Activated CD8-positive, alpha-beta T cell treated with anti-CD3 and anti-CD28 coated beads for 36 hours (primary cell): Measurements from ENCODE around the gene SELP. TPM values are rescaled to one million over a fixed set of nuclear protein-coding genes. Genes with fewer than 3 reads are reported as not detected.

Source experiments
- ATAC-seq: fragments of 200-7000 bp; cut with Tn5 transposase; one replicate; pipeline ENCODE4 v1.10.0; 2021; ENCODE audit warnings: mild to moderate bottlenecking, moderate library complexity
- CTCF ChIA-PET: fragments of 350-600 bp; sonication (Branson Sonifier 250); formaldehyde crosslinking; loops from one replicate; lab custom pipeline; 2021; ENCODE audit warnings: antibody characterized with exemption; lab: Charles Lee
- POLR2A ChIA-PET: fragments of 350-600 bp; sonication (Branson Sonifier 250); formaldehyde crosslinking; loops from one replicate; lab custom pipeline; 2021; ENCODE audit warnings: antibody characterized with exemption; lab: Charles Lee
- DNase-seq: peaks from one replicate; pipeline ENCODE4 v3.0.0-alpha.2; 2020
- H3K27ac Mint-ChIP-seq: one replicate; pipeline ENCODE4 v1.8.0; 2021; ENCODE audit warnings: mild to moderate bottlenecking, mixed read lengths
- H3K27me3 Mint-ChIP-seq: one replicate; pipeline ENCODE4 v1.8.0; 2021; ENCODE audit warnings: mixed read lengths
- H3K36me3 Mint-ChIP-seq: one replicate; pipeline ENCODE4 v1.8.0; 2021; ENCODE audit warnings: low read depth, mixed read lengths
- H3K4me1 Mint-ChIP-seq: one replicate; pipeline ENCODE4 v1.8.0; 2021; ENCODE audit warnings: low read depth, mixed read lengths
- H3K4me3 Mint-ChIP-seq: one replicate; pipeline ENCODE4 v1.8.0; 2021; ENCODE audit warnings: mild to moderate bottlenecking, moderate library complexity, mixed read lengths
- H3K9me3 Mint-ChIP-seq: one replicate; pipeline ENCODE4 v1.8.0; 2021; ENCODE audit warnings: mixed read lengths
- intact Hi-C: fragments of 100-400 bp; cut with micrococcal nuclease; formaldehyde crosslinking; loops from one replicate; pipeline ENCODE4 v1.10.0; 2022
- total RNA-seq, 2 experiments: library from RNA; stranded (reverse); gene quantifications; one replicate each; pipeline ENCODE4 v1.2.3, GENCODE V29; 2021
- TF ChIP-seq, protein P1 (sequence below): fragments of 200-600 bp; IDR thresholded peaks from one replicate; pipeline ENCODE4 v1.8.0; 2022; ENCODE audit warnings: antibody characterized with exemption, mild to moderate bottlenecking

SELP gene
- total RNA-seq, 2 experiments from 2014 or later: 0.50 to 0.81 TPM

DNA sequence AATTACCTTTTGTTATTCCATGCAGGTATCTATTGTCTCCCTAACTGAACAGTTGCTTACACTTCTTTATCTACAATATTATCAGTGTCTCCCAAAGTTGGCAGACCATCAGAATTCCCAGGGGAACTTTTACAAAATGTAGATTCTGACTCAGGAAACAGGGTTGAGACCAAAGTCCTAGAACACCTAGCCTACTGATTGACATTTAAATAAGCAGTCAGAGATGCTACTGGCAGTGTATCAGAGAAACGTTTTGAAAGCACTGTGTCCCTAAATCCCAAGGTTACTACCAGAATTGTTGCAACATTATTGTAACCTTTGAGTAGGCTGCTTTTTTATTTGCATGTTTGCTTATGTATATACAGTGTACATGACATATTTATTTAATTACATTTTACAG is 41.8 kb downstream of the SELP start:
- intact Hi-C loops: loop anchor here (5.0 kb wide), 3 partner anchors 101 to 124 kb away; partner anchors contain the start of genes SELL and SLC19A2
- Mint-ChIP-seq H3K27me3 (no peaks in the 10 kb centered on the region), H3K27ac (peak overlapping the region; percentile 69), H3K4me3 (no peak overlapping the region), H3K4me1 (peaks cover 79% of the 10 kb centered on the region), H3K9me3 (no peaks in the 10 kb centered on the region), H3K36me3 (peaks cover 3% of the 10 kb centered on the region)
- ChIA-PET CTCF (interaction anchor here (2.1 kb wide), 1 partner anchor 124 kb away, joined by 13 read pairs; no protein-coding TSS in a partner anchor), POLR2A (no interaction called here)
- TF ChIP-seq, protein P1, sequence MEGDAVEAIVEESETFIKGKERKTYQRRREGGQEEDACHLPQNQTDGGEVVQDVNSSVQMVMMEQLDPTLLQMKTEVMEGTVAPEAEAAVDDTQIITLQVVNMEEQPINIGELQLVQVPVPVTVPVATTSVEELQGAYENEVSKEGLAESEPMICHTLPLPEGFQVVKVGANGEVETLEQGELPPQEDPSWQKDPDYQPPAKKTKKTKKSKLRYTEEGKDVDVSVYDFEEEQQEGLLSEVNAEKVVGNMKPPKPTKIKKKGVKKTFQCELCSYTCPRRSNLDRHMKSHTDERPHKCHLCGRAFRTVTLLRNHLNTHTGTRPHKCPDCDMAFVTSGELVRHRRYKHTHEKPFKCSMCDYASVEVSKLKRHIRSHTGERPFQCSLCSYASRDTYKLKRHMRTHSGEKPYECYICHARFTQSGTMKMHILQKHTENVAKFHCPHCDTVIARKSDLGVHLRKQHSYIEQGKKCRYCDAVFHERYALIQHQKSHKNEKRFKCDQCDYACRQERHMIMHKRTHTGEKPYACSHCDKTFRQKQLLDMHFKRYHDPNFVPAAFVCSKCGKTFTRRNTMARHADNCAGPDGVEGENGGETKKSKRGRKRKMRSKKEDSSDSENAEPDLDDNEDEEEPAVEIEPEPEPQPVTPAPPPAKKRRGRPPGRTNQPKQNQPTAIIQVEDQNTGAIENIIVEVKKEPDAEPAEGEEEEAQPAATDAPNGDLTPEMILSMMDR: no peak
- DNase-seq (no peak), ATAC-seq (no peak)

DNA sequence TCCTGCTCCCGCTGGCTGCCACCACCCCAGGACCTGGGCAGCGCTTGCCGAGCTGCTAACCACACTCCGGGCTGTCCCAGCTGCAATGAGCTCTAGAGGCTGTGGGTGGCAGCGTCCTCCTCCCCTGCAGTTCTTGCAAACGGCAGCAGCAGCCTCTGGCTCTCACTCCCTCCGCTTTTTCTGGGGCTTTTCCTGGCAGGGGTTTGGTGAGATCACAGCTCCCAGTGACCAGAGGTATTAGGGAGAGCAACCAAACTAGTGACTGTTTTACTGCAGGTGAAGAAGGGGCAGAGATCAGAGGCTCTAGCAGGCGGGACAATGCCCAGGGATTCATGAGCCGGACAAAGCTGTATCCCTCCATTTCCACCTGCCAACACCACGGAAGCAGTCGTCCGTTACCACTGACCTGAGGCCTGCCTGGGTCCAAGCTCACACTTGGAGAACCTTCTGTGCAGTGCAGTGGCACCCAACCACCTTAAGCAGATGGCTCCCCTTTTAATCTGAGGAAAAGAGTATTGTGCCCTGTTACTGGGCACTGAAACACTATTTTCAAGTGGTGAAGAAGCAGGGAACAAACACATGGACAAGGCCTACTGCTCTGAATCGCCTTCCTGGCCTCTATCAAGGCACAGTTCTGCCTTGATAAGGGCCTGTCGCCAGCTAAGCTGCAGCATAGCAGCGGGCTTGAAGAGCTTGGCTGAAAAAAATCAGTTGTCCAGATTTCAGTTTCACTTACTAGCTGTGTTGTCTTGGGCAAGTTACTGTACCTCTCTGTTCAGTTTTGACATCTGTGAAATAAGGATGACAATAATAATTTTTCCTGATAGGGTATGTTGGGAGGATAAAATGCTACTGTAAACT is 43.3 kb downstream of the SELP start, which contains the start of gene F5:
F5 (minus strand) TSS at position 87 of the 861 bp plus-strand sequence. CDS start 95 bp downstream, outside the sequence.
- Mint-ChIP-seq H3K27me3 (no peaks in the 10 kb centered on the region), H3K27ac (peak within 1 kb of the TSS; percentile 91), H3K4me1 (peaks cover 71% of the 10 kb centered on the region), H3K36me3 (peaks cover 9% of the 10 kb centered on the region), H3K4me3 (peak within 1 kb of the TSS; percentile 91), H3K9me3 (no peaks in the 10 kb centered on the region)
- ChIA-PET CTCF (interaction anchor here (0.6 to 3.8 kb wide), 39 partner anchors 10 to 1407 kb away, joined by 3 to 43 read pairs (median 5); partner anchors contain the start of gene METTL18), POLR2A (interaction anchor here (0.5 to 1.5 kb wide), 6 partner anchors 10 to 304 kb away, joined by 3 to 8 read pairs (median 3); no protein-coding TSS in a partner anchor)
- peak; percentile 90 for ATAC-seq
- intact Hi-C loops: loop anchor here (5.0 kb wide), 3 partner anchors 99 to 126 kb away; partner anchors contain the start of genes SELL and SLC19A2
- DNase-seq: peak; percentile 90
- TF ChIP-seq, protein P1: peak; percentile 66

DNA sequence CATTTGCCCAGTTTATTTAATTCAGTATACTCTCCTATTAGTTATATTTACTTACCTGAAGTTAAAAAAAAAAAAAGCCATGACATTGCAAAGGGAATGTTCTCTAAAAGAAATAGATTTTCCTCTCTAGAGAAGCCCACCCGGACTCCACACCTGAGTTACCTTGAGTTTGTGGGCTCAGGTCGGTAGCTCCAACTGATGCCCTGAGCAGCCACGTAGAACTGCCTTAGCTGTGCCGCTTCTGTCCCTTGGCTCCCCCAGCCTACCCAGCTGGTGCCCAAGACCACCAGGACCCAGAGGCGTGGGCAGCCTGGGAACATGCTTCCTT is 43.9 kb downstream of the SELP start:
- TF ChIP-seq, protein P1: no peak
- H3K27me3 Mint-ChIP-seq: no peaks in the 10 kb centered on the region
- CTCF ChIA-PET: interaction anchor here (0.7 to 3.8 kb wide), 36 partner anchors 10 to 267 kb away, joined by 3 to 43 read pairs (median 5); partner anchors contain the start of gene METTL18
- DNase-seq (no peak), ATAC-seq (peak; percentile 37)
- peaks cover 9% of the 10 kb centered on the region for H3K36me3 Mint-ChIP-seq
- POLR2A ChIA-PET: interaction anchor here (0.5 to 1.5 kb wide), 6 partner anchors 11 to 305 kb away, joined by 3 to 8 read pairs (median 3); no protein-coding TSS in a partner anchor
- H3K9me3 Mint-ChIP-seq: no peaks in the 10 kb centered on the region
- intact Hi-C loops: loop anchor here (5.0 kb wide), 3 partner anchors 99 to 126 kb away; partner anchors contain the start of genes SELL and SLC19A2
- peak overlapping the region; percentile 91 for H3K4me3 Mint-ChIP-seq
- H3K27ac Mint-ChIP-seq: peak overlapping the region; percentile 91
- peaks cover 67% of the 10 kb centered on the region for H3K4me1 Mint-ChIP-seq

DNA sequence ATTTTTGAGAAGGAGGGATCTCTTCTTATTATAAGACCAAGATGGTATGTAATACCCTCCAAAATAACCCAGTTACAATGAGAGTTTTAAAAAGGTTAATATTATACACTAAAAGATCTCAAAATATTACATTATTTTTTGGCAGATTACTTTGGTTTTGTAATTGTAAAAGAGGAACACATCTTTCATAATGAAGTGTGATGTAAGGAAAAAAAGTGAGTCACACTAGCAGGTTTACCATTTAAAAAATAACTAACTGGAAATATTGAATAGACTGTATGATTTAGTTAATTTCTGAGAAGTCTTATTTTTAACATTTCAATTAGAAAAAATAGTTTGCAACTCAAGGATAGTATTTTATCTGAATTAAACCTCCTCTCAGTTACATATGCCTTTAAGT is 44.7 kb downstream of the SELP start:
- H3K4me1 Mint-ChIP-seq: peaks cover 60% of the 10 kb centered on the region
- CTCF ChIA-PET: interaction anchor here (1.1 to 3.8 kb wide), 8 partner anchors 17 to 208 kb away, joined by 3 to 38 read pairs (median 5); no protein-coding TSS in a partner anchor
- no peaks in the 10 kb centered on the region for H3K9me3 Mint-ChIP-seq
- TF ChIP-seq, protein P1: no peak
- POLR2A ChIA-PET: no interaction called here
- H3K27ac Mint-ChIP-seq: peak overlapping the region; percentile 91
- DNase-seq: no peak
- peaks cover 9% of the 10 kb centered on the region for H3K36me3 Mint-ChIP-seq
- no peaks in the 10 kb centered on the region for H3K27me3 Mint-ChIP-seq
- intact Hi-C loops: loop anchor here (5.0 kb wide), 3 partner anchors 98 to 127 kb away; partner anchors contain the start of genes SELL and SLC19A2
- peak overlapping the region; percentile 91 for H3K4me3 Mint-ChIP-seq
- no peak for ATAC-seq
